NCI-H2227 (cell line): ENCODE data around the gene PRXL2B.
A peak's percentile ranks its signal among the peaks of the same experiment; 100 is the strongest.
"Not testable (repeated sequence)": the region's sequence is repeated elsewhere in the genome, so short reads cannot be mapped to it uniquely, and the experiment has no call there.

Source experiments
- DNase-seq: peaks from one replicate; lab custom pipeline; 2025; ENCODE audit not compliant: unreplicated experiment; lab: John Stamatoyannopoulos, UW

The PRXL2B gene

GRCh38 chr1:2611031-2611501 is 24.5 kb downstream of the PRXL2B start:
- DNase-seq: peak; percentile 89

GRCh38 chr1:2611621-2612437 is 25.3 kb downstream of the PRXL2B start:
- DNase-seq: no peak

GRCh38 chr1:2612591-2613365 is 26.2 kb downstream of the PRXL2B start:
- no peak for DNase-seq

GRCh38 chr1:2614145-2614544 is 27.6 kb downstream of the PRXL2B start:
- DNase-seq: no peak

GRCh38 chr1:2617971-2618470 is 31.4 kb downstream of the PRXL2B start:
- no peak for DNase-seq

- no peak for DNase-seq
These were observed 37.2 kb downstream of the PRXL2B start for GRCh38 chr1:2623571-2624337.

GRCh38 chr1:2624735-2625300 is 38.2 kb downstream of the PRXL2B start:
- no peak for DNase-seq

GRCh38 chr1:2625311-2625710 is 38.7 kb downstream of the PRXL2B start:
- no peak for DNase-seq

- not testable (repeated sequence) for DNase-seq
These were observed 39.2 kb downstream of the PRXL2B start for GRCh38 chr1:2625748-2626147.

- no peak for DNase-seq
These were observed 41.2 kb downstream of the PRXL2B start for GRCh38 chr1:2627746-2628145.

- DNase-seq: no peak
These were observed 41.8 kb downstream of the PRXL2B start for GRCh38 chr1:2628191-2628932.

- DNase-seq: no peak
These were observed 42.5 kb downstream of the PRXL2B start for GRCh38 chr1:2628933-2629626.

- DNase-seq: no peak
These were observed 43.3 kb downstream of the PRXL2B start for GRCh38 chr1:2629627-2630497.

- no peak for DNase-seq
These were observed 44.0 kb downstream of the PRXL2B start for GRCh38 chr1:2630498-2631135.

GRCh38 chr1:2631136-2632050 is 44.8 kb downstream of the PRXL2B start:
- no peak for DNase-seq

GRCh38 chr1:2632051-2632430 is 45.5 kb downstream of the PRXL2B start:
- no peak for DNase-seq
